ENCODE measurements around the gene TMEM131. TPM values are rescaled to one million over a fixed set of nuclear protein-coding genes. Genes with fewer than 3 reads are reported as not detected.
A peak's percentile ranks its signal among the peaks of the same experiment; 100 is the strongest.
"Not testable (repeated sequence)": the region's sequence is repeated elsewhere in the genome, so short reads cannot be mapped to it uniquely, and the experiment has no call there.

TMEM131 gene
- total and polyA plus RNA-seq, 2 experiments from 2014 or later: 9.2 to 22.7 TPM

DNA sequence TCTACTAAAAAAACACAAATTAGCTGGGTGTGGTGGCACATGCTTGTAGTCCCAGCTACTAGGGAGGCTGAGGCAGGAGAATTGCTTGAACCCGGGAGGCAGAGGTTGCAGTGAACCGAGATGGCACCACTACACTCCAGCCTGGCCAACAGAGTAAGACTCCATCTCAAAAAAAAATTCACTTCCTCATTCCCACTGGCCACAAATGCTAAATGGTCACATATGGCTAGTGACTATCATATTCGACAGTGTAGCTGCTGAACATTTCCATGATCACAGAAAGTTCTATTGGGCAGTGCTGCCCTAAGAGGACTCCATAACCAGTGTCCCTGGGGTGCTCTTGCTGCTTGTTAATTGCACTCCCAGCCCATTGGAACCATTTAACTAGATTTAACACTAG, 26.3 kb upstream of the TMEM131 start:
- not testable (repeated sequence) for H3K27me3 Mint-ChIP-seq (ENCODE audit: insufficient read depth, low read depth, poor library complexity); H2AFZ ChIP-seq; H3K4me1 Mint-ChIP-seq; H3K4me2 ChIP-seq; H3K4me3 ChIP-seq; H4K20me1 ChIP-seq (replicated peaks; ENCODE audit: insufficient read depth); H3K27ac Mint-ChIP-seq; H3K79me2 ChIP-seq (replicated peaks; ENCODE audit: insufficient read depth); H3F3A ChIP-seq (replicated peaks; ENCODE audit: low read depth); H3K4me3 Mint-ChIP-seq; H3K27me3 ChIP-seq (ENCODE audit: insufficient read depth); H3K27ac ChIP-seq (ENCODE audit: low read depth); H3K4me1 ChIP-seq (ENCODE audit: insufficient read depth); H3K36me3 ChIP-seq (ENCODE audit: insufficient read depth); H3K9me2 ChIP-seq (ENCODE audit: insufficient read depth); ATAC-seq; DNase-seq (ENCODE audit: low spot score); H3K36me3 Mint-ChIP-seq (ENCODE audit: low read depth)
- peaks cover 16% of the 10 kb centered on the region for H3K9me3 Mint-ChIP-seq

- Histone ChIP-seq H3K9me2 (ENCODE audit: insufficient read depth) (peaks cover 3% of the 10 kb centered on the region; the same call in 1 of the 2 replicates), H2AFZ (no peak overlapping the region), H3K27ac (ENCODE audit: low read depth) (no peak overlapping the region), H3F3A (replicated peaks; ENCODE audit: low read depth) (no peaks in the 10 kb centered on the region), H4K20me1 (replicated peaks; ENCODE audit: insufficient read depth) (no peaks in the 10 kb centered on the region), H3K36me3 (ENCODE audit: insufficient read depth) (no peaks in the 10 kb centered on the region), H3K27me3 (ENCODE audit: insufficient read depth) (no peaks in the 10 kb centered on the region), H3K4me2 (no peak overlapping the region), H3K4me3 (no peak overlapping the region), H3K79me2 (replicated peaks; ENCODE audit: insufficient read depth) (no peaks in the 10 kb centered on the region), H3K4me1 (ENCODE audit: insufficient read depth) (no peaks in the 10 kb centered on the region)
- DNase-seq (ENCODE audit: low spot score) (peak; percentile 20), ATAC-seq (peak; percentile 72)
- Mint-ChIP-seq H3K4me1 (no peaks in the 10 kb centered on the region), H3K4me3 (no peak overlapping the region), H3K36me3 (ENCODE audit: low read depth) (no peaks in the 10 kb centered on the region), H3K27me3 (ENCODE audit: insufficient read depth, low read depth, poor library complexity) (no peaks in the 10 kb centered on the region), H3K27ac (no peak overlapping the region), H3K9me3 (peaks cover 16% of the 10 kb centered on the region)
- TF ChIP-seq STAT1 (IDR thresholded peaks at IDR 0.05; ENCODE audit: unreplicated experiment): no peak
- TF ChIP-seq ETS1 (IDR thresholded peaks at IDR 0.05): no peak
- TF ChIP-seq ZNF331 (CRISPR knock-in tag; IDR thresholded peaks at IDR 0.05; ENCODE audit: low read depth): no peak
- TF ChIP-seq CTCF (conservative IDR thresholded peaks at IDR 0.05; ENCODE audit: low read depth in 2 of 2): no peak
- TF ChIP-seq, protein P1, sequence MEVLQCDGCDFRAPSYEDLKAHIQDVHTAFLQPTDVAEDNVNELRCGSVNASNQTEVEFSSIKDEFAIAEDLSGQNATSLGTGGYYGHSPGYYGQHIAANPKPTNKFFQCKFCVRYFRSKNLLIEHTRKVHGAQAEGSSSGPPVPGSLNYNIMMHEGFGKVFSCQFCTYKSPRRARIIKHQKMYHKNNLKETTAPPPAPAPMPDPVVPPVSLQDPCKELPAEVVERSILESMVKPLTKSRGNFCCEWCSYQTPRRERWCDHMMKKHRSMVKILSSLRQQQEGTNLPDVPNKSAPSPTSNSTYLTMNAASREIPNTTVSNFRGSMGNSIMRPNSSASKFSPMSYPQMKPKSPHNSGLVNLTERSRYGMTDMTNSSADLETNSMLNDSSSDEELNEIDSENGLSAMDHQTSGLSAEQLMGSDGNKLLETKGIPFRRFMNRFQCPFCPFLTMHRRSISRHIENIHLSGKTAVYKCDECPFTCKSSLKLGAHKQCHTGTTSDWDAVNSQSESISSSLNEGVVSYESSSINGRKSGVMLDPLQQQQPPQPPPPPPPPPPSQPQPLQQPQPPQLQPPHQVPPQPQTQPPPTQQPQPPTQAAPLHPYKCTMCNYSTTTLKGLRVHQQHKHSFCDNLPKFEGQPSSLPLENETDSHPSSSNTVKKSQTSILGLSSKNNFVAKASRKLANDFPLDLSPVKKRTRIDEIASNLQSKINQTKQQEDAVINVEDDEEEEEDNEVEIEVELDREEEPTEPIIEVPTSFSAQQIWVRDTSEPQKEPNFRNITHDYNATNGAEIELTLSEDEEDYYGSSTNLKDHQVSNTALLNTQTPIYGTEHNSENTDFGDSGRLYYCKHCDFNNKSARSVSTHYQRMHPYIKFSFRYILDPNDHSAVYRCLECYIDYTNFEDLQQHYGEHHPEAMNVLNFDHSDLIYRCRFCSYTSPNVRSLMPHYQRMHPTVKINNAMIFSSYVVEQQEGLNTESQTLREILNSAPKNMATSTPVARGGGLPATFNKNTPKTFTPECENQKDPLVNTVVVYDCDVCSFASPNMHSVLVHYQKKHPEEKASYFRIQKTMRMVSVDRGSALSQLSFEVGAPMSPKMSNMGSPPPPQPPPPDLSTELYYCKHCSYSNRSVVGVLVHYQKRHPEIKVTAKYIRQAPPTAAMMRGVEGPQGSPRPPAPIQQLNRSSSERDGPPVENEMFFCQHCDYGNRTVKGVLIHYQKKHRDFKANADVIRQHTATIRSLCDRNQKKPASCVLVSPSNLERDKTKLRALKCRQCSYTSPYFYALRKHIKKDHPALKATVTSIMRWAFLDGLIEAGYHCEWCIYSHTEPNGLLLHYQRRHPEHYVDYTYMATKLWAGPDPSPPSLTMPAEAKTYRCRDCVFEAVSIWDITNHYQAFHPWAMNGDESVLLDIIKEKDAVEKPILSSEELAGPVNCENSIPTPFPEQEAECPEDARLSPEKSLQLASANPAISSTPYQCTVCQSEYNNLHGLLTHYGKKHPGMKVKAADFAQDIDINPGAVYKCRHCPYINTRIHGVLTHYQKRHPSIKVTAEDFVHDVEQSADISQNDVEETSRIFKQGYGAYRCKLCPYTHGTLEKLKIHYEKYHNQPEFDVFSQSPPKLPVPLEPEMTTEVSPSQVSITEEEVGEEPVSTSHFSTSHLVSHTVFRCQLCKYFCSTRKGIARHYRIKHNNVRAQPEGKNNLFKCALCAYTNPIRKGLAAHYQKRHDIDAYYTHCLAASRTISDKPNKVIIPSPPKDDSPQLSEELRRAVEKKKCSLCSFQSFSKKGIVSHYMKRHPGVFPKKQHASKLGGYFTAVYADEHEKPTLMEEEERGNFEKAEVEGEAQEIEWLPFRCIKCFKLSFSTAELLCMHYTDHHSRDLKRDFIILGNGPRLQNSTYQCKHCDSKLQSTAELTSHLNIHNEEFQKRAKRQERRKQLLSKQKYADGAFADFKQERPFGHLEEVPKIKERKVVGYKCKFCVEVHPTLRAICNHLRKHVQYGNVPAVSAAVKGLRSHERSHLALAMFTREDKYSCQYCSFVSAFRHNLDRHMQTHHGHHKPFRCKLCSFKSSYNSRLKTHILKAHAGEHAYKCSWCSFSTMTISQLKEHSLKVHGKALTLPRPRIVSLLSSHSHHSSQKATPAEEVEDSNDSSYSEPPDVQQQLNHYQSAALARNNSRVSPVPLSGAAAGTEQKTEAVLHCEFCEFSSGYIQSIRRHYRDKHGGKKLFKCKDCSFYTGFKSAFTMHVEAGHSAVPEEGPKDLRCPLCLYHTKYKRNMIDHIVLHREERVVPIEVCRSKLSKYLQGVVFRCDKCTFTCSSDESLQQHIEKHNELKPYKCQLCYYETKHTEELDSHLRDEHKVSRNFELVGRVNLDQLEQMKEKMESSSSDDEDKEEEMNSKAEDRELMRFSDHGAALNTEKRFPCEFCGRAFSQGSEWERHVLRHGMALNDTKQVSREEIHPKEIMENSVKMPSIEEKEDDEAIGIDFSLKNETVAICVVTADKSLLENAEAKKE (CRISPR knock-in tag; IDR thresholded peaks at IDR 0.05): no peak
- TF ChIP-seq REST (IDR thresholded peaks at IDR 0.05; ENCODE audit: unreplicated experiment): no peak
- TF ChIP-seq EZH2phosphoT487 (IDR thresholded peaks at IDR 0.05; ENCODE audit: unreplicated experiment): no peak
- no peak for TF ChIP-seq NANOG (IDR thresholded peaks at IDR 0.05; ENCODE audit: borderline replicate concordance)
- no peak for TF ChIP-seq POLR2AphosphoS5 (IDR thresholded peaks at IDR 0.05; ENCODE audit: low read depth)
Measured at GRCh38 chr2:98020992-98021713, 25.4 kb upstream of the TMEM131 start.
